Cerebellar nuclear complex (tissue), 1 donor: ENCODE data around the gene PPFIA1.

Experiments
- DNase-seq, 2 experiments: peaks; one replicate each; lab custom pipeline; 2025; lab: John Stamatoyannopoulos, UW

The PPFIA1 gene

DNA sequence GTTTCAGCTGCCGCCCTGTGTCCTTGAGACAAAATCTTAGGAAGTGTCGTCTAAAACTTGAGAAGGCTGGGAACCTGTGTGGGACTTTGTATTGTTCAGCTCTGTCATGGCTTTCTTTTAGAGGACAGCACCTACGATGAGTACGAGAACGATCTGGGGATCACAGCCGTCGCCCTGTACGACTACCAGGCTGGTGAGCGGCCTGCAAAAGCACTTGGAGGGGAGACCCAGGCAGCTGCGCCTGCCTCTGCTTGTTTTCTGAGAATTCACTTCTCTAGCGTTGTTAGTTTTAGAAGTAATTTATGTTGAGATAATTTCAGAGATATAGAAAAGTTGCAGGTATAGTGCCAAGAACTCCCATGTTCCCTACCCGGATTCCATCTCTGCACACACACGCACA lies 163.0 kb downstream of the PPFIA1 start:
- no peak for DNase-seq
